ENCODE measurements around the gene PAK6.

Gene PAK6

DNA sequence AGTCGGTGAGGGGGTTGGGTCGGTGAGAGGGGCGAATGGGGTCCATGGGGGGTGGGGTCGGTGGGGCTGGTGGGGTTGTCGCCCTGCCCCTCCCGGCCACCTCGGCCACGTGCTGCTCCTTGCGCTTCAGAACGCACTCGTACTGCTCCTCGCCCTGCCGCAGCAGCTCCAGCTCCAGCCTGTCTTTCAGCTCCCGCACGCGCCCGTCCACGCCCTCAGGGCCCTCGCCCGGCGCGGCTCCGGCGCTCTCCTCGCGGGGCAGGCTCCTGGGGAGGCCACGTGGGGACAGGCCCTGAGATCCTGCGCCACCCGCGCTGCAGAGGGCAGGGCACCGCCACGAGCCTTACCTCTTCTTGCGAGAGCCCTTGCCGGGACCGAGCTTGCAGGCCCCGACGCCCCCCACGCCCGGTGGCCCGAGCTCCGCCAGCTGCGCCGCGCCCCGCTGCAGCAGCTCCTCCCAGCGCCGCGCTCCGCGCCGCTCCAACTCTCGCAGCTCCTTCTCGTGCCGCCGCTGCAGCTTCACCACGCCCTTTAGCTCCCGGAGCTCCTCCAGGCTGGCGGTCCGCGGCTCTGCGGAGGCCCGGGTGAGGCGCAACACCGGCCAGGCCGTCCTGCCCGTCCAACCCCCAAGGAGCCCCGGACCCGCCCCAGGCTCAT lies 52.2 kb downstream of the PAK6 start:
- Histone ChIP-seq H3K27me3 (ENCODE audit: insufficient read depth, low read length, poor library complexity) (no peaks in the 10 kb centered on the region), H3K9ac (ENCODE audit: low read depth, low read length) (no peak overlapping the region), H3K4me1 (ENCODE audit: insufficient read depth, low read length) (no peaks in the 10 kb centered on the region), H3K36me3 (ENCODE audit: insufficient read depth, low read length) (no peaks in the 10 kb centered on the region), H4K20me1 (ENCODE audit: insufficient read depth, low read length) (no peaks in the 10 kb centered on the region), H3K27ac (ENCODE audit: low read length) (no peak overlapping the region), H3K4me3 (ENCODE audit: low read depth in 1 of 2, low read length in 2 of 2) (no peak overlapping the region), H3K79me2 (ENCODE audit: insufficient read depth, low read length) (no peaks in the 10 kb centered on the region), H3K9me3 (ENCODE audit: insufficient read depth, low read length, severe bottlenecking) (no peaks in the 10 kb centered on the region), H2AFZ (ENCODE audit: low read depth, low read length) (no peak overlapping the region), H3K4me2 (ENCODE audit: insufficient read depth, low read length) (no peak overlapping the region)
- DNase-seq = no peak
- no peak for ATAC-seq (ENCODE audit: insufficient read depth, low read depth)
- TF ChIP-seq, protein P1, sequence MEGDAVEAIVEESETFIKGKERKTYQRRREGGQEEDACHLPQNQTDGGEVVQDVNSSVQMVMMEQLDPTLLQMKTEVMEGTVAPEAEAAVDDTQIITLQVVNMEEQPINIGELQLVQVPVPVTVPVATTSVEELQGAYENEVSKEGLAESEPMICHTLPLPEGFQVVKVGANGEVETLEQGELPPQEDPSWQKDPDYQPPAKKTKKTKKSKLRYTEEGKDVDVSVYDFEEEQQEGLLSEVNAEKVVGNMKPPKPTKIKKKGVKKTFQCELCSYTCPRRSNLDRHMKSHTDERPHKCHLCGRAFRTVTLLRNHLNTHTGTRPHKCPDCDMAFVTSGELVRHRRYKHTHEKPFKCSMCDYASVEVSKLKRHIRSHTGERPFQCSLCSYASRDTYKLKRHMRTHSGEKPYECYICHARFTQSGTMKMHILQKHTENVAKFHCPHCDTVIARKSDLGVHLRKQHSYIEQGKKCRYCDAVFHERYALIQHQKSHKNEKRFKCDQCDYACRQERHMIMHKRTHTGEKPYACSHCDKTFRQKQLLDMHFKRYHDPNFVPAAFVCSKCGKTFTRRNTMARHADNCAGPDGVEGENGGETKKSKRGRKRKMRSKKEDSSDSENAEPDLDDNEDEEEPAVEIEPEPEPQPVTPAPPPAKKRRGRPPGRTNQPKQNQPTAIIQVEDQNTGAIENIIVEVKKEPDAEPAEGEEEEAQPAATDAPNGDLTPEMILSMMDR (IDR thresholded peaks at IDR 0.05; ENCODE audit: borderline replicate concordance, extremely low read depth, low read length, poor library complexity, severe bottlenecking) = no peak
- no peak for TF ChIP-seq EZH2 (IDR thresholded peaks at IDR 0.05; ENCODE audit: borderline replicate concordance, low read depth, low read length, severe bottlenecking)

DNA sequence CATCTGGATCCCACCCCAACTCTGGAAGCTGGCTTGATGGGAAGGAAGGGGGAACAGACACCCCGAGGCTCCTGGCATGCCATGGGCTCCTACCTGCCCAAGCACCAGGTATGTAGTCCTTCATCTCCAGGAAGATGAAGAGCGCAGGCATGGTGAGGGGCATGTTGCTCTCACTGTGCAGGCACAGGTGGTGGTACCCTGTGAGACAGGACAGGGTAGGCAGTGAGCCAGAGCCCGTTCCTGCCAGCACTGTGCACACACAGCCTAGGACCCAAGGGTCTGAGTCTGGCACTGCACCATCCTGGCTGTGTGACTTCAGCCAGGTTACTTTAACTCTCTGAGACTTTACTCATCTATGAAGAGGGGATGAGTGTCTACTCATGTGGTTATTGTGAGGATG lies 53.4 kb downstream of the PAK6 start:
- no peak overlapping the region for H3K4me3 ChIP-seq (ENCODE audit: low read depth in 1 of 2, low read length in 2 of 2)
- no peaks in the 10 kb centered on the region for H4K20me1 ChIP-seq (ENCODE audit: insufficient read depth, low read length)
- no peaks in the 10 kb centered on the region for H3K36me3 ChIP-seq (ENCODE audit: insufficient read depth, low read length)
- no peaks in the 10 kb centered on the region for H3K27me3 ChIP-seq (ENCODE audit: insufficient read depth, low read length, poor library complexity)
- no peaks in the 10 kb centered on the region for H3K9me3 ChIP-seq (ENCODE audit: insufficient read depth, low read length, severe bottlenecking)
- H3K79me2 ChIP-seq (ENCODE audit: insufficient read depth, low read length) = no peaks in the 10 kb centered on the region
- TF ChIP-seq, protein P1 (IDR thresholded peaks at IDR 0.05; ENCODE audit: borderline replicate concordance, extremely low read depth, low read length, poor library complexity, severe bottlenecking) = no peak
- TF ChIP-seq EZH2 (IDR thresholded peaks at IDR 0.05; ENCODE audit: borderline replicate concordance, low read depth, low read length, severe bottlenecking) = no peak
- no peak for ATAC-seq (ENCODE audit: insufficient read depth, low read depth)
- H3K9ac ChIP-seq (ENCODE audit: low read depth, low read length) = no peak overlapping the region
- H3K4me1 ChIP-seq (ENCODE audit: insufficient read depth, low read length) = no peaks in the 10 kb centered on the region
- no peak overlapping the region for H3K4me2 ChIP-seq (ENCODE audit: insufficient read depth, low read length)
- H2AFZ ChIP-seq (ENCODE audit: low read depth, low read length) = no peak overlapping the region
- H3K27ac ChIP-seq (ENCODE audit: low read length) = no peak overlapping the region
- no peak for DNase-seq

DNA sequence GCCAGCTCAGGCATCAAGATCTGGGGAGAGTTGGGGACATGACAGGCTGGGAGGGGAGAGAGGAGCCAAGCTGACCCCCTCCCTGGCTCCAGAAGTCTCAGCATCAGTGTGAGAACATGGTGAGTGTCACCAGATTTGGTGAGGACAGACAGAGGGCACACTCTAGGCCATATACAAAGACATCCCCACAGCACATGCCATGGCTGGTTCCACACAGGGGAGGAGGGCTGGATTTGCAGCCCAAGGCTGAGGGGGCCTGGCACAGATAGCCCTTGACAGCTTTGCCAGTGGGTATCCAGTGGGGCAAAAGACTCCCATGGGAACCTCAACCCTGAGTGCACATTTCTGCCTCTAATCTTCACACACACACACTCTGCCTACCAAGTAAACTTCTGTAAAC lies 54.1 kb downstream of the PAK6 start:
- no peak for DNase-seq
- no peak overlapping the region for H3K9ac ChIP-seq (ENCODE audit: low read depth, low read length)
- no peak for TF ChIP-seq EZH2 (IDR thresholded peaks at IDR 0.05; ENCODE audit: borderline replicate concordance, low read depth, low read length, severe bottlenecking)
- TF ChIP-seq, protein P1 (IDR thresholded peaks at IDR 0.05; ENCODE audit: borderline replicate concordance, extremely low read depth, low read length, poor library complexity, severe bottlenecking) = no peak
- no peaks in the 10 kb centered on the region for H3K36me3 ChIP-seq (ENCODE audit: insufficient read depth, low read length)
- H3K79me2 ChIP-seq (ENCODE audit: insufficient read depth, low read length) = no peaks in the 10 kb centered on the region
- no peaks in the 10 kb centered on the region for H3K9me3 ChIP-seq (ENCODE audit: insufficient read depth, low read length, severe bottlenecking)
- no peak overlapping the region for H3K27ac ChIP-seq (ENCODE audit: low read length)
- H3K4me3 ChIP-seq (ENCODE audit: low read depth in 1 of 2, low read length in 2 of 2) = no peak overlapping the region
- ATAC-seq (ENCODE audit: insufficient read depth, low read depth) = no peak
- no peaks in the 10 kb centered on the region for H3K4me1 ChIP-seq (ENCODE audit: insufficient read depth, low read length)
- no peak overlapping the region for H2AFZ ChIP-seq (ENCODE audit: low read depth, low read length)
- H3K27me3 ChIP-seq (ENCODE audit: insufficient read depth, low read length, poor library complexity) = no peaks in the 10 kb centered on the region
- no peak overlapping the region for H3K4me2 ChIP-seq (ENCODE audit: insufficient read depth, low read length)
- no peaks in the 10 kb centered on the region for H4K20me1 ChIP-seq (ENCODE audit: insufficient read depth, low read length)

Measured in DND-41 (cell line).